Skin of body (tissue), 2 donors: ENCODE results near the gene CPN1. TPM values are rescaled to one million over a fixed set of nuclear protein-coding genes. Genes with fewer than 3 reads are reported as not detected.
"Not testable (repeated sequence)": the region's sequence is repeated elsewhere in the genome, so short reads cannot be mapped to it uniquely, and the experiment has no call there.

Experiments used
- DNase-seq: peaks from one replicate; lab custom pipeline; 2025; lab: John Stamatoyannopoulos, UW
- total RNA-seq: library from RNA; depleted of rRNA; stranded (reverse); fragments of >200 nt; gene quantifications from one replicate; pipeline ENCODE4 v1.2.3, GENCODE V29; 2014

CPN1 gene
- not detected for total RNA-seq

GRCh38 chr10:100081075-100082001, at the start of gene CPN1:
Gene CPN1, minus strand, starts transcription at chr10:100081869. Its CDS starts 244 bp downstream, at chr10:100081625.
- DNase-seq = no peak

GRCh38 chr10:100130831-100131230, 49.2 kb upstream of the CPN1 start:
- no peak for DNase-seq

- DNase-seq = no peak
Measured at GRCh38 chr10:100129424-100129823, 47.8 kb upstream of the CPN1 start.

GRCh38 chr10:100128951-100129350, 47.3 kb upstream of the CPN1 start:
- DNase-seq = no peak

- not testable (repeated sequence) for DNase-seq
Measured at GRCh38 chr10:100125335-100125734, 43.7 kb upstream of the CPN1 start.

GRCh38 chr10:100124097-100124496, 42.4 kb upstream of the CPN1 start:
- DNase-seq = no peak

- no peak for DNase-seq
Measured at GRCh38 chr10:100122780-100123179, 41.1 kb upstream of the CPN1 start.

- no peak for DNase-seq
Measured at GRCh38 chr10:100120550-100120949, 38.9 kb upstream of the CPN1 start.

GRCh38 chr10:100119726-100120125, 38.1 kb upstream of the CPN1 start:
- DNase-seq = no peak

- no peak for DNase-seq
Measured at GRCh38 chr10:100114976-100115770, 33.5 kb upstream of the CPN1 start.

GRCh38 chr10:100114460-100114859, 32.8 kb upstream of the CPN1 start:
- DNase-seq = no peak

GRCh38 chr10:100109670-100110069, 28.0 kb upstream of the CPN1 start:
- no peak for DNase-seq

- no peak for DNase-seq
Measured at GRCh38 chr10:100106865-100107264, 25.2 kb upstream of the CPN1 start.

- DNase-seq = no peak
Measured at GRCh38 chr10:100104300-100104699, 22.6 kb upstream of the CPN1 start.

- DNase-seq = no peak
Measured at GRCh38 chr10:100103581-100103980, 21.9 kb upstream of the CPN1 start.

GRCh38 chr10:100101192-100102076, 19.8 kb upstream of the CPN1 start:
- DNase-seq = no peak

- DNase-seq = no peak
Measured at GRCh38 chr10:100100651-100101184, 19.0 kb upstream of the CPN1 start.

- no peak for DNase-seq
Measured at GRCh38 chr10:100089241-100089640, 7.6 kb upstream of the CPN1 start.

GRCh38 chr10:100086708-100087107, 5.0 kb upstream of the CPN1 start:
- DNase-seq = not testable (repeated sequence)

- DNase-seq = no peak
Measured at GRCh38 chr10:100085596-100085995, 3.9 kb upstream of the CPN1 start.

GRCh38 chr10:100083623-100084022, 2.0 kb upstream of the CPN1 start:
- no peak for DNase-seq
